ENCODE data around the gene ZFHX2.

GRCh38 chr14:23558346-23559009 lies 6.9 kb upstream of the ZFHX2 start:
- no peak for TF ChIP-seq CTCF (conservative IDR thresholded peaks at IDR 0.05 in 1 of 2, IDR thresholded peaks at IDR 0.05 in 1 of 2; ENCODE audit: extremely low read depth in 1 of 2, insufficient read depth in 1 of 2, low read depth in 1 of 2, low read length in 2 of 2)
- no peak for TF ChIP-seq EZH2 (IDR thresholded peaks at IDR 0.05; ENCODE audit: borderline replicate concordance, low read length)

All from mammary epithelial cell (primary cell).